GM23248 (cell line): Measurements from ENCODE around the gene SMC3. TPM values are rescaled to one million over a fixed set of nuclear protein-coding genes. Genes with fewer than 3 reads are reported as not detected.

Experiments
- DNase-seq: peaks from one replicate; pipeline ENCODE4 v3.0.0-alpha.2; 2015
- H2AFZ ChIP-seq: fragments of 200-600 bp; sonication (generic); 2 replicates; pipeline ENCODE4 v1.6.1; 2016; ENCODE audit warnings: antibody characterized with exemption
- H3F3A ChIP-seq: fragments of 200-600 bp; sonication (generic); 2 replicates; pipeline ENCODE4 v1.6.1; 2016; ENCODE audit warnings: mild to moderate bottlenecking, antibody characterized with exemption, mixed run types; ENCODE audit not compliant: insufficient read depth
- H3K27ac ChIP-seq: fragments of 200-600 bp; sonication (generic); 2 replicates; pipeline ENCODE4 v1.5.1; 2016; ENCODE audit warnings: mild to moderate bottlenecking
- H3K27me3 ChIP-seq: fragments of 200-600 bp; sonication (generic); replicated peaks from 2 replicates; pipeline ENCODE4 v1.6.1; 2016; ENCODE audit warnings: mild to moderate bottlenecking; ENCODE audit not compliant: insufficient read depth
- H3K36me3 ChIP-seq: fragments of 200-600 bp; sonication (generic); 2 replicates; pipeline ENCODE4 v1.6.1; 2016; ENCODE audit warnings: low read depth, mild to moderate bottlenecking
- H3K4me1 ChIP-seq: fragments of 200-600 bp; sonication (generic); 2 replicates; pipeline ENCODE4 v1.6.1; 2016; ENCODE audit warnings: mild to moderate bottlenecking; ENCODE audit not compliant: insufficient read depth
- H3K4me2 ChIP-seq: fragments of 200-600 bp; sonication (generic); one replicate; pipeline ENCODE4 v1.6.1; 2016; ENCODE audit warnings: mild to moderate bottlenecking; ENCODE audit not compliant: unreplicated experiment
- H3K4me3 ChIP-seq: fragments of 200-600 bp; sonication (generic); 2 replicates; pipeline ENCODE4 v1.5.1; 2016; ENCODE audit warnings: mild to moderate bottlenecking
- H3K79me2 ChIP-seq: fragments of 200-600 bp; sonication (generic); 2 replicates; pipeline ENCODE4 v1.6.1; 2016; ENCODE audit warnings: mild to moderate bottlenecking; ENCODE audit not compliant: insufficient read depth
- H3K9ac ChIP-seq: fragments of 200-600 bp; sonication (generic); 2 replicates; pipeline ENCODE4 v1.6.1; 2016; ENCODE audit warnings: mild to moderate bottlenecking
- H3K9me2 ChIP-seq: fragments of 200-600 bp; sonication (generic); 2 replicates; pipeline ENCODE4 v1.6.1; 2016; ENCODE audit warnings: mixed run types, mild to moderate bottlenecking, moderate library complexity; ENCODE audit not compliant: insufficient read depth
- H3K9me3 ChIP-seq: fragments of 200-600 bp; sonication (generic); one replicate; pipeline ENCODE4 v1.6.1; 2017; ENCODE audit warnings: low read depth
- H4K20me1 ChIP-seq: fragments of 200-600 bp; sonication (generic); 2 replicates; pipeline ENCODE4 v1.6.0; 2016; ENCODE audit not compliant: insufficient read depth
- EZH2 ChIP-seq: fragments of 200-600 bp; sonication (generic); IDR thresholded peaks from 2 replicates; pipeline ENCODE4 v1.6.1; 2018; ENCODE audit warnings: antibody characterized with exemption, mild to moderate bottlenecking; ENCODE audit not compliant: insufficient read depth, poor library complexity, severe bottlenecking
- EZH2phosphoT487 ChIP-seq: fragments of 200-600 bp; sonication (generic); IDR thresholded peaks from 2 replicates; pipeline ENCODE4 v1.6.1; 2018; ENCODE audit warnings: antibody characterized with exemption, moderate library complexity, mild to moderate bottlenecking, low read depth; ENCODE audit not compliant: insufficient read depth
- WGBS, 2 experiments: methylation state at CpG; one replicate each; pipeline ENCODE4 v1.1.6; 2015 to 2017; ENCODE audit warnings: low lambda C conversion rate in 2 of 2, low coverage in 1 of 2; ENCODE audit errors: missing lambda C conversion rate in 2 of 2; 5-methylcytosine and 5-hydroxymethylcytosine counted together
- in situ Hi-C: fragments of 300-500 bp; cut with MboI; formaldehyde crosslinking; loops from 2 replicates; pipeline ENCODE4 v1.15.0; 2020
- polyA plus RNA-seq: library from polyadenylated mRNA; unstranded; fragments of >200 nt; fragmentation: Nextera tagmentation; extraction: Ambion mirVana; gene quantifications from 2 replicates; pipeline ENCODE4 v1.2.1, GENCODE V29; 2016
- total RNA-seq: library from RNA; depleted of rRNA; stranded (reverse); fragments of >200 nt; shearing (Covaris generic); gene quantifications from 2 replicates; pipeline ENCODE4 v1.2.3, GENCODE V29; 2014

SMC3 gene
- total and polyA plus RNA-seq, 2 experiments from 2014 or later = 17.8 to 60.5 TPM

DNA sequence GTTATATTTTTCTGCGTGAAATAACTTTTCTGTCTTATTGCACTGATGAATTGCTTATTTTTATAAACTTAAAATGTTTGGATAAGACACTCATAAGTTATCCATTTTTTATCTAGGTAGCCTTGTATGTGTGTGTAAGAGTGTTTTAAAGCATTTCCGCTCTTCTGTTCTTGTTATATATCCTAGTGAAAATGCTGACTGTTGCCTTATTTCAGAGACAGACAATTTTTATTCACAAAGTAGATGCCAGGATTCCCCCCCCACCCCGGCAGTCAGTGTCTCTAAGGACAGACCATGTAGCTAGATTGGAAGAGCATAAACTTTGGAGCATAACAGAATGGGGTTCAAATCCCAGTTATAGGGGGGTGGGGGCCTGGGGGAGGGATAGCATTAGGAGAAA is 1.6 kb downstream of the SMC3 start:
- Histone ChIP-seq H3K79me2 (peaks cover 66% of the 10 kb centered on the region), H4K20me1 (no peaks in the 10 kb centered on the region), H3F3A (peaks cover 7% of the 10 kb centered on the region; the same call in 1 of the 2 replicates), H3K4me2 (peak overlapping the region; percentile 74), H3K27me3 (no peaks in the 10 kb centered on the region), H3K9me2 (no peaks in the 10 kb centered on the region), H3K9me3 (no peaks in the 10 kb centered on the region), H3K4me3 (peak overlapping the region; percentile 80), H3K9ac (peak overlapping the region; percentile 87), H3K36me3 (no peaks in the 10 kb centered on the region), H3K4me1 (peaks cover 18% of the 10 kb centered on the region), H2AFZ (no peak overlapping the region), H3K27ac (no peak overlapping the region)
- 64 to 65% methylated on average over 3 of the region's 3 CpGs for WGBS, 2 experiments
- TF ChIP-seq EZH2 (no peak), EZH2phosphoT487 (no peak)
- no peak for DNase-seq
- in situ Hi-C loops = no loop called here

DNA sequence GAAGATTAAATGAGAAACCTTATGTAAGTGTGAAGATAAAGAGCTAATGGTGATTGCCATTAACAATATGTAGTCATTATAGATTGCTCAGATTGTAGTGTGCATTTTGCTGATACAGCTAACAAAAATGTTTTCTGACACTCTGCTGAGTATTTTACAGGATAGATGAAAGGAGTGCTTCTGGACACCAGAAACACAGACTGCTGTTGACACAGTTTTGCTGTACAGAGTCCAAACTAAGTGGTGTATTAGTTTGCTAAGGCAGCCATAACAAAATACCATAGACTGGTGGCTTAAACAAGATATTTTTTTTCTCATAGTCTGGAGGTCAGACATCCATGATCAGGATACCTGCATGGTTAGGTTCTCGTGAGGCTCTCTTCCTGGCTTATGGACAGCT is 2.2 kb downstream of the SMC3 start:
- Histone ChIP-seq H3K4me2 (peak overlapping the region; percentile 6), H3K9me2 (no peaks in the 10 kb centered on the region), H3K4me3 (no peak overlapping the region), H3K9me3 (no peaks in the 10 kb centered on the region), H3F3A (peaks cover 7% of the 10 kb centered on the region; the same call in 1 of the 2 replicates), H3K9ac (no peak overlapping the region), H3K4me1 (peaks cover 18% of the 10 kb centered on the region), H3K27me3 (no peaks in the 10 kb centered on the region), H3K36me3 (no peaks in the 10 kb centered on the region), H3K27ac (no peak overlapping the region), H3K79me2 (peaks cover 72% of the 10 kb centered on the region), H2AFZ (no peak overlapping the region), H4K20me1 (no peaks in the 10 kb centered on the region)
- WGBS, 2 experiments = 100% methylated on average over 1 of the region's 1 CpG
- TF ChIP-seq EZH2phosphoT487 (no peak), EZH2 (no peak)
- in situ Hi-C loops = no loop called here
- DNase-seq = no peak

DNA sequence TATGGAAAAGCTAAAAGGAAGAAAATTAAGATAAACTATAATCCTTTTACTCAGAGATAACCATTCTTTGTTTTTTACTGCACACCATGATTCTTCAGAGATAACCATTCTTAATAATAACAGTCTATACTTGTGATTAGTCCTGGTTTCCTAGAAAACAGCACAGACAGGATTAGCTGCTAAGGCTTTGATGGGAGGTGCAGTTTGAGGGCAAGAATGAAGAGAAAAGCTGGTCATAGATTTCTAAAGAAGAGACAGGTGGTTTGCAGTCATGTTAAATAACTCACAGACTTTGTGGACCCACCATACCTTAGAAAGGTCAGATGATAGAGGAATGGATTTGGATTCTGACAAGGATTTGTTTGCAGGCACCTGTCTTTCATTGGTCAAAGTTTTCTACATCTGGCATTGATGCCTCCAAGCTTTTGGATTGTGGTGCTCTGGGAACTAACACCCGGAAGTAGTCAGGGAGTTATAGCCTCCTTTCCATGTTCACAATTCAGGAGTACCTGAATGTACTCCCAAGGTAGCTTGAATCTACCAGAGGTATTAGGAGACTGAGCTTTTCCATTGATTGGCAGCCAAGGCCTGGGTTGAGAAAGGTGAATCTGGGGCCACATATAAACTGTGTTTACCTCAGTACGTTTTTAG is 3.7 kb downstream of the SMC3 start:
- H3K9me2 ChIP-seq = no peaks in the 10 kb centered on the region
- peaks cover 87% of the 10 kb centered on the region for H3K79me2 ChIP-seq
- peaks cover 7% of the 10 kb centered on the region; the same call in 1 of the 2 replicates for H3F3A ChIP-seq
- no peak overlapping the region for H3K9ac ChIP-seq
- no peak overlapping the region for H2AFZ ChIP-seq
- no peak overlapping the region for H3K4me2 ChIP-seq
- H3K4me1 ChIP-seq = peaks cover 25% of the 10 kb centered on the region
- TF ChIP-seq EZH2phosphoT487 = no peak
- TF ChIP-seq EZH2 = no peak
- H3K27ac ChIP-seq = no peak overlapping the region
- H3K4me3 ChIP-seq = no peak overlapping the region
- H3K36me3 ChIP-seq = peaks cover 4% of the 10 kb centered on the region; the same call in 1 of the 2 replicates
- in situ Hi-C loops = no loop called here
- H4K20me1 ChIP-seq = no peaks in the 10 kb centered on the region
- H3K9me3 ChIP-seq = no peaks in the 10 kb centered on the region
- 70 to 74% methylated on average over 2 of the region's 2 CpGs for WGBS, 2 experiments
- no peak for DNase-seq
- no peaks in the 10 kb centered on the region for H3K27me3 ChIP-seq

DNA sequence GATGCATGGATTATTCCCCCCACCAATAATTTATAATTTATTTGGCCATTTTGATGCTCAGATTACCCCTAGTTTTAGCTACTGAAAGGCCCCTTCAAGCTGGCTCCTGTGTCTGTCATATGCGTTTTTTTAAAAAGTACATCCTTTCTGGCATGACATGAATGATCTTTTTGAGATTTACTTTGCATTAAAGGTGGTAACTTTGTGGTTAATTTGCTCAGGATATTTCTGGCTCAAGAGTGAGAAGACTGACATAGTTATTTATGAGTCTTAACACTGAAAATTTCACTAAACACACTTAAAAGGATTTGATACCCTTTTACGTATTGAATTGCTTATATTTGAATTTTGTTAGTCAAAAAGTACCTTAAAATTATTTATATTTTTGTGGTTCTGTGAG is 5.4 kb downstream of the SMC3 start:
- no peak overlapping the region for H3K4me3 ChIP-seq

More for the DNA sequence above, 5.4 kb downstream of the SMC3 start:
- no peak for DNase-seq
- H3K79me2 ChIP-seq = peaks cover 99% of the 10 kb centered on the region
- H3K27ac ChIP-seq = no peak overlapping the region
- no peak overlapping the region for H3K9ac ChIP-seq
- in situ Hi-C loops = no loop called here
- H3K36me3 ChIP-seq = peaks cover 7% of the 10 kb centered on the region; the same call in 1 of the 2 replicates
- 73 to 77% methylated on average over 2 of the region's 2 CpGs for WGBS, 2 experiments
- no peaks in the 10 kb centered on the region for H3K27me3 ChIP-seq
- H4K20me1 ChIP-seq = no peaks in the 10 kb centered on the region
- H3K9me3 ChIP-seq = no peaks in the 10 kb centered on the region
- peaks cover 31% of the 10 kb centered on the region for H3K4me1 ChIP-seq
- H3K4me2 ChIP-seq = no peak overlapping the region
- TF ChIP-seq EZH2phosphoT487 (no peak), EZH2 (no peak)
- H3F3A ChIP-seq = no peaks in the 10 kb centered on the region
- no peaks in the 10 kb centered on the region for H3K9me2 ChIP-seq
- H2AFZ ChIP-seq = no peak overlapping the region
